Superior temporal gyrus (tissue), 1 donor: Measurements from ENCODE around the gene NUDT3.
"Not testable (repeated sequence)": the region's sequence is repeated elsewhere in the genome, so short reads cannot be mapped to it uniquely, and the experiment has no call there.

Experiments
- DNase-seq: peaks from one replicate; pipeline ENCODE4 v3.0.0-alpha.2; 2016; ENCODE audit errors: extremely low spot score

The NUDT3 gene

GRCh38 chr6:34392497-34393190 is at the start of gene NUDT3:
NUDT3 (minus strand) TSS chr6:34392669; CDS start chr6:34392362, 307 bp downstream.
- DNase-seq: peak; percentile 95

GRCh38 chr6:34441526-34441925 is 49.1 kb upstream of the NUDT3 start:
- DNase-seq: no peak

DNA sequence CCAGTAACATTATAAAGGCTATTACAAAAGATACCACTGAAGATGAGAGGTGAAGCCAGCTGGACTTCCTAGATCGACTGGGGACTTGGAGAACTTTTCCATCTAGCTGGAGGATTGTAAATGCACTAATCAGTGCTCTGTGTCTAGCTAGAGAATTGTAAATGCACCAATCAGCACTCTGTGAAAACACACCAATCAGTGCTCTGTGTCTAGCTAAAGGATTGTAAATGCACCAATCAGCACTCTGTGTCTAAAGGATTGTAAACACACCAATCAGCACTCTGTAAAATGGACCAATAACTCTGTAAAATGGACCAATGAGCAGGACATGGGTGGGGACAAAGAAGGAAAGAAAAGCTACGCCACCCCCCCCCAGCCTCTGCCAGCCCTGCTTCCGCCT is 47.0 kb upstream of the NUDT3 start:
- no peak for DNase-seq

GRCh38 chr6:34438705-34439104 is 46.2 kb upstream of the NUDT3 start:
- no peak for DNase-seq

DNA sequence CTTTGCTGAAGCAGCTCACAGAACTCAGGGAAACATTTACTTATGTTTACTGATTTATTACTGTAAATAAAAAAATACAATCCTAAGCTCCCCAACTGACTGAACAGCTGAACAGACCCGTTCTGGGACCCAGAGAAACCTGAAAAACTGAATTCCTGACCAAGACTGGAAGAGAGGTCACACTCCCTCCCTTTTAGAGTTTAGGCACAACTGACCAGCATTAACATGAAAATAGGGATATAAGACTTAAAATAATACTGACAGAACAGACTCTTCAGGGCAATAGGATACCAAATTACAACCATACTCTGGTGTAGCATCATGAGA is 45.1 kb upstream of the NUDT3 start:
- DNase-seq: no peak

DNA sequence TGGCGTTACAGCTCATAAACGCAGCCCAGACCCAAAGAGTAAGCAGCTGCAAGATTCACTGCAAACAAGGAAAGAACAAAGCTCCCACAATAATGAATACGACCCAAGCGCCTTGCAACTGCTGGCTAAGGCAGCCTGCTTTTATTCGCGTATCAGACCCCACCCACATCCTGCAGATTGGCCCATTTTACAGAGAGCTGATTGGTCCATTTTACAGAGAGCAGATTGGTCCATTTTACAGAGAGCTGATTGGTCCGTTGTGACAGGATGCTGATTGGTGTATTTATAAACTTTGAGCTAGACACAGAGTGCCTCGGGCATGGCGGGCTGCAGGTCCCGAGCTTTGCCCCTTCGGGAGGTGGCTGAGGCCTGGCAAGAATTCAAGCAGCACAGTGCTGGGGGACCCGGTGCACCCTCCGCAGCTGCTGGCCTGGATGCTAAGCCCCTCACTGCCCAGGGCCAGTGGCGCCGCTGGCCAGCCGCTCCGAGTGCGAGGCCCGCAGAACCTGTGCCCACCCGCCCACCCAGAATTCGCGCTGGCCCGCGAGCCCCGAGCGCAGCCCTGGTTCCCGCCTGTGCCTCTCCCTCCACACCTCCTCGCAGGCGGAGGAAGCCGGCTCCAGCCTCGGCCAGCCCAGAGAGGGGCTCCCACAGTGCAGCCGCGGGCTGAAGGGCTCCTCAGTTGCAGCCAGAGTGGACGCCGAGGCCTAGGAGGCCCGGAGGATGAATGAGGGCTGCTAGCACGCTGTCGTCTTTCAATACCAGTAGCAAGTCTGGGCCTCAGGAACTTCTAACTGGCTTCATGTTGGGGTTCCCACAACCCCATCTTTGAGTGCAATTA is 44.6 kb upstream of the NUDT3 start:
- peak; percentile 25 for DNase-seq

- no peak for DNase-seq
Measured at GRCh38 chr6:34435916-34436315, 43.4 kb upstream of the NUDT3 start.

DNA sequence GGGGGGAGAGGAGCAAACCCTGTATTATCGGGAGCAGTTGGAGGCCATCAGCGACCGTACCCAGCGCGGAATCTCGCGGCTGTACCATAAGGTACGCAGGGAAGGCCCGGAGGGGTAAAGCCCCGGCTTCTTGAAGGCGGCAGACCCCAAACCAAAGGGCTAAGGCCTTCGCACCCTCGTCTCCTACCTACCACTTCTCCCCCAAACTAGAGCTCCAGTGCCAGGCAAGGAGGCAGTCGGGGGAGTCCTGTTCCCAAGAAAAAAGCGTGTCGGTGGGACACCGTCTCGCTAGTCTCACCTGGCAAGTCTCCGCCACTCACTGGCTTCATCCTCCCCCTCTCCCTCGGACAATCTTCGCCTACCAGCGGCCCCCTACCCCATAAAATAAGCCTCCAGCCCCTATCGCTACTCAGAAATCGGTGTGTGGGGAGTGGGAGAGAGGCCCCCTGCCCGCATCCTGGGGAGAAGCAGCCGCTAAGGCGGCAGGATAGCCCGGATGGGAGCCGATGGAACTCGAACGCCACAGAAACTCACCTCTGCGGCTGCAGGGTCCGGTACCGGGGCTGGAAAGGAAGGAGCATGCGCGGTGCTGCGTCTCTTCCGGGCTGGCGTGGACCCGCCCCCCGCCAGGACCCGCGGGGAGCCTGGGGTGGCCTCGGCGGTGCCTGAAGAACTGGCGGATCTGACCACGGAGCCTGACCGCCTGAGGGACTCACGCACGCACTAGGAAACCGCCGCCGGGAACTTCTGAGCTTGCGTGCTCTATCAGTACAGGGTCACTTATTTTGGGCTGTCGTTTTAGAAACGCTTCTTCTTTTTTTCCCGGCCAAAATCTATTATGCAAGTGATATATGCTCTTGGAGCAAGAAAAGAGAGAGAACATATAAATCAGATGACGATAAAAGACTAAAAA is 33.3 kb upstream of the NUDT3 start, which contains the start of gene RPS10:
Gene RPS10, minus strand, starts transcription at position 572 of the 913 bp plus-strand sequence. CDS start 848 bp downstream, outside the sequence.
- peak; percentile 93 for DNase-seq

DNA sequence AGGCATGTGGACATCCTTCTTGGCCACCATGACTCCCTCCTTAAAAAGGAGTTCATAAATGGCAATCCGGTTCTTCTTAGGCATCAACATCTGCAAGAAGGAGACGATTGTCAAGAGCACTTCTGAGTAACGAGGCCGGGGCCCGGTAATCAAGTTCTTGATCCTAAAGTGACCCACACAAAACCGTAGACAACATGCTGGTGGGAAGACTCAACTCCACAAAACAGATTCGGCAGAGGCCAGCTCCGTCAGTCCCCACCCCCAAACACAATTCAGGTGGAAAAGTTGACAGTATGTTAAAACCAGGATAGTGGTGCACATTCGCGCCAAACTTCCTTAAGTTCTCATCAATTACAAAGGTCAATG is 32.6 kb upstream of the NUDT3 start:
- no peak for DNase-seq

- DNase-seq: no peak
Measured at GRCh38 chr6:34424200-34425131, 32.0 kb upstream of the NUDT3 start.

DNA sequence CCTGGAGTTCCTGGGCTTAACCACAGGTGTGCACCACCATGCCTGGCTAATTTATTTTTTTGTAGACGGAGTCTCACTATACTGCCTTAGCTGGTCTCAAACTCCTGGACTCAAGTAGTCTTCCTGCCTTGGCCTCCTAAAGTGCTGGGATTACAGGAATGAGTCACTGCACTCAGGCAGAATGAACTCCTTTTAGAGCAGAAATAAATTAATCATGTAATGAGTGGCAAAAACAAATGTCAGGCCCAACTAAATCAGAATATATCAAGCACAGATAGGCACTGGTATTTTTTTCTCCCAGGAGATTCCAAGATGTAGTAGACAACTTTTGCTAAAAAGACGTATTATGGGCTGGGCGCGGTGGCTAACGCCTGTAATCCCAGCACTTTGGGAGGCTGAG is 30.8 kb upstream of the NUDT3 start:
- DNase-seq: no peak

- DNase-seq: no peak
Measured at GRCh38 chr6:34418367-34418766, 25.9 kb upstream of the NUDT3 start.

DNA sequence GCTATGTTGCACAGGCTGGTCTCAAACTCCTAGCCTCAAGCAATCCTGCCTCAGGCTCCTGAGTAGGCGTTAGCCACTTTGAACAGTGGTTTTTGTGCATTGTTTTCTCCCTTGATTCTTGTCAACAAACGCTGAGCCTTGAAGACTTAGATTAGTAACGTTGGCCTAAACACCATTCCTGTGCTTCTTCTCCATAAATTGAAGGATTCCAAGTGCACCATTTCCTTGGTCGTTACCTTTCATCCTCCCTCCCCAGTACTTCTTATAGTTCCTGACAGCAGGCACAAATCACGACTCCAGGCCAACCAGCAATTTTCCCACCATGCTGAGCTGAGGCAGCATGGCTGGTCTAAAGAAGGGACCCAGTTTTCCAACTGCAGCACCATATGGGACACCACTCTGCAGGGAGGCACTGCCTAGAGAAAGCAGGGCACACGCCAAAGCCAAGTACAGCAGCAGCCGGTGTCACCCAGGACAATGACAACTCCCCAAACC is 24.5 kb upstream of the NUDT3 start:
- no peak for DNase-seq

DNA sequence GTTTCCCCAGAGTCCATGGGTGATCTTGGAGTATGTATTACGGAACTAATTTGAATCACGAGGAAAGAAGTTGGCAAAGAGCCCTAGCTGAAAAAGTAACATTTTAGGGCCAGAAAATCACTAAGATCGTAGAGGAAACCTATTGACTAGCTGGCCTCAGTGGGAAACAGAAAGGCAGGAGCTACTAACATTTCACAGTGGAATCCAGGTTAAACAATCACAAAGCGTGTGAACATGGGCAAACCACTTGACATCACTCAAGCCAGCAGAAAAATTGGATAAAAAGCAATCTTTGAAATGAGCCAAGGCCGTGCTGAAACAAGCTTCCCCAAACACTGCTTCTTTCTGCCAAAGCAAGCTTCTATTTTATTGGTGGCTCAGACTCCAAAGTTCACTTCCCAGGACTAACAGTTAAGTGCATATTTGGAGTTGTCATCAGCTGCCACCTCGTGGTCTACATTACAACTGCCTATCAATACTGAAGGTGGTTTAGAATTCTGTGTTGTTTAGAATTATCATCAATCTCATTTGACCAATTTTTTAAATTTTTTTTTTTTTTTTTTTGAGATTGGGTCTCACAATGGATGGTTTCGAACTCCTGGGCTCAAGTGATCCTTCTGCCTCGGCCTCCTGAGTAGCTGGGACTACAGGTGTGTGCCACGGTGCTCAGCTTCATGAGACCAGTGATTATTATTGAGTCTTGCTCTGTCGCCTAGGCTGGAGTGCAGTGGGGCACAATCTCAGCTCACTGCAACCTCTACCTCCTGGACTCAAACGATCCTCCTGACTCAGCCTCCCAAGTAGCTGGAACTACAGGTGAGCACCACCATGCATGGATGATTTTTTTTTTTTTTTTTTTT is 22.8 kb upstream of the NUDT3 start:
- peak; percentile 89 for DNase-seq

- DNase-seq: no peak
Measured at GRCh38 chr6:34412643-34413214, 20.3 kb upstream of the NUDT3 start.

DNA sequence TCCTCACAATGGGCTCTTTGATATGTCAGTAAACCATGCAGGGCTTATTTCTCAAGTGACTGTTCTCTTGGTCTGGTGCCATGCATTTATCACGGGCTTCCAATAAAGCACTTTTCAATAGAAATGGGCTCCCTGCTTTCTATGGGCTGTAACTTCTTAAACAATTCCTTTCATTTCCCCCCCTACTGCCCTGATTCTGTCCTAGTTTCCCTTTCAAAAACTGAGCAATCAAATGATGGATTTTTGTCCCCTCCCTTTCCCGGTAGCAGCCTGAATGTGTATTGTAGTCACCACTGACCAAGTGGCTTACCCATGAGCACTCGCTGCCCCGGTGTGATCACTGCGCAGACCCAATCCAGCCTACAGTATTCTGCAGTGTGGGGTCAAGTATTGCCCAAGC is 19.5 kb upstream of the NUDT3 start:
- DNase-seq: peak; percentile 81

GRCh38 chr6:34407915-34408314 is 15.4 kb upstream of the NUDT3 start:
- DNase-seq: not testable (repeated sequence)

- DNase-seq: no peak
Measured at GRCh38 chr6:34396518-34396917, 4.0 kb upstream of the NUDT3 start.

GRCh38 chr6:34393966-34394305 is 1.5 kb upstream of the NUDT3 start:
- DNase-seq: no peak
